Measurements from ENCODE around the gene PPME1.

Gene PPME1

GRCh38 chr11:74162681-74163467, 8.2 kb upstream of the PPME1 start:
- no peak for DNase-seq

DNA sequence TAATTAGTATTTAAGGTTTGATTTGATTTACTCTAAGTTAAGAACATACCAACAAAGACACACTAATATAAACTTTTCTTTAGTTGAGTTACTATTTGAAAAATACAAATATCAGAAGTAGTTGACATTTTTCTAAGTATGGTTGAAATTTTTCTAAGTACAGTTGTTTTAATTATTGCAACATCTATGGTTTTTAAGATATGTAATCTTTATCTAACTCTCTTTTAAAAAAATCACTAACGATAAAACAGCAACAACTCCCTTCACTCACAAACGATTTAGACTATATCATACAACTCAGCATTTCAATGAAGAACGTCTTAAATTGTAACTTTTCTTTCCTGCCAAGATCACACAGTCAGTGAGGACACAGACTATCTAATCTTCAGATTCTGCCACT, 2.3 kb upstream of the PPME1 start:
- DNase-seq = no peak

DNA sequence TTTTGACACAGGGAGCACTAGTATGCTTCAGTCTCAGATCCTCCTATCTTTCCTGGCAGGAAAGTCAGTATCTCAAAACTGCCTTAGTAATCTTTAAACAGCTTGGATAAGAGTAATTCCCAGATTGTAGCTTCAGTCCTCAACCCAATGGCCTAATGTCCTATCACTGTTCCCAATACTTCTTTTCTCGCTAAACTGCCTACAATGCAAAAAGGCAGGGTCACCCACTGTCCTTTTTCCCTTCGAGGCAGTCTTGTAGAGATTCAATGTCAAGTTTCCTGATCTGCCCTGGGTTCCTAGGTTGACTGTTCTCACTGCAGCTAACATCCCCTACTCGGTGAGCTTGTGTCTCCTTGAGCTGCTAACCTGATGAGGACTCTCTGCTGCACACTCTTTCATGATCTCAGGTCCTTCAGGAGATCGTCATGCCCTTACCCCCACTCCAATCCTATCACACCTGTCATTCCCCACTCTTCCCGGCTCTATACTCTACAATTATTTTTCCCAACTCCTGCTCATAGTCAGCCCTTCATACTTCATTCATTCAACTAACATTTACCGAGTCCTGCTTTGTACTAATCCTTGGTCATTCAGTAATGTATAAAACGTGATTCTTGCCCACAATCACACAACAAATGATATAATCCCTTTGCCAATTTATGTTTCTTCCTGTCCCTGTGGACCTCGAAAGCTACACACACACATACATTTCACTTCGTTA, 1.2 kb upstream of the PPME1 start:
- no peak for DNase-seq

GRCh38 chr11:74171630-74171968, 510 bp downstream of the PPME1 start:
- DNase-seq = no peak

DNA sequence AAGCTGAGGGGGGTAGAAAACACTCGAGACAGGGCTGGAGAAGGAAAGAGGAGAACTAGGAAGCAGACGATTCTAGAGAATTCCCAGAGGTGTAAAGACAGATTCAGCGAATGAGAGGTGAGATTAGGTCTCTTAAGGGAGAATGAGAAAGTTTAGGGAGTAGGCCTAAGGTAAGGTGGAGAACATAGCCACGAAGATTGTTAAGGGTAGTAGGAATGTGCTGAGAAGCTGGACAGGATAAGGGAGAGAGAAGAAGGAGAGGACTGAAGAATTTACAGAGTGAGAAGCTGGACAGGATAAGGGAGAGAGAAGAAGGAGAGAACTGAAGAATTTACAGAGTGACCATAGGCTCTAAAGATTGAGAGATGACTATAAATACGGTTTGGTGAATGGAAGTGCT, 908 bp downstream of the PPME1 start:
- no peak for DNase-seq

DNA sequence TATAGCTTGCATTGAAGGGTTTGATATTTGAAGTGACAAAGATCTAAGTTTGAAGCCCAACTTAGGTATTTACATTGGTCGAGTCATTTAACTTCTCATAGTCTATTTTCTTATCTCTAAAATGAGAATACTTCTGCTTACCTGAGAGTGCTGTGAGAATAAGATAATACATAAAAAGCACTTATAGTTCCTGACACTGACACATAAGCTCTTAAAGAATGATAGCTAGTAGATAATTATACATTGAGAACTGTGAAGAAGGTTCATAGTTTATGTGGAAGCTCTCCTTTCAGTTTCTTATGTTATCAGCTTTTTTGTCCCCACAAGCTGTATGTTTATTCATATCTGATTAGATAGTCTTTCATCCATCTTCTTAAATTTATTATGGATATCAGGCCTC, 4.8 kb downstream of the PPME1 start:
- no peak for DNase-seq

- no peak for DNase-seq
Observed at GRCh38 chr11:74179234-74180052, 8.4 kb downstream of the PPME1 start.

DNA sequence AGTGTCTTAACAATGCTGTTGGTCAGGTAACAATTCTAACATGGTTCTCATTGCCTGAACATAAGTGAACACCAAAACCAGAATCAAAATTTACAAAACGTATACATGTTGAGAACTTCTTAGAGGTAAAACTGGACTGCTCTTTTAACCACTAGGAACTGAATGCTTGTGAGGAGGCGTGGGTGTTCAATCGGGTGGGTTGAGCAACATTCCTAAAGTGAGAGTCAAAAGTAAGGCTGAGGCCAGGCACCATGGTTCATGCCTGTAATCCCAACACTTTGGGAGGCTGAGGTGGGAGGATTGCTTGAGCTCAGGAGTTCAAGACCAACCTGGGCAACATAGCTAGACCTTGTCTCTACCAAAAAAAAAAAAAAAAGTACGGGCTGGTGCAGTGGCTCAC, 11.5 kb downstream of the PPME1 start:
- DNase-seq = no peak

GRCh38 chr11:74185285-74185684, 14.2 kb downstream of the PPME1 start:
- no peak for DNase-seq

GRCh38 chr11:74185695-74186094, 14.6 kb downstream of the PPME1 start:
- DNase-seq = peak; percentile 8

DNA sequence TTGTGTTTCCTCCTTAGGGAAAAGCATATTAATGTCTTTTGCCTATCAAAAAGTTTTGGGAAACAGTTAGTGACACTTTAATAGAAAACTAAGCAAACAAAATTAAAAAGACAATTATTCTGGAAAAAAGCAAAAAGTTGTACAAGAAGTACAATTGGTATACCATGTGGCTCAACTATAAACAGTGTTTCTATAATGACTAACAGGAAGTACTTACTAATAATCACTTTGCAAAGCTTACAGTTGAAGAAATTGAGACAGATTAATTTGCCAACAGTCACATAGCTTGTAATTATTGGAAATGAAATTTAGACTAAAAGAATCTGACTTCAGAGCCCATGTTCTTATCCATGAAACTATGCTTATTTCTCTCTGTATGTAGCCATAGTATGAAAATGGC, 24.7 kb downstream of the PPME1 start:
- no peak for DNase-seq

DNA sequence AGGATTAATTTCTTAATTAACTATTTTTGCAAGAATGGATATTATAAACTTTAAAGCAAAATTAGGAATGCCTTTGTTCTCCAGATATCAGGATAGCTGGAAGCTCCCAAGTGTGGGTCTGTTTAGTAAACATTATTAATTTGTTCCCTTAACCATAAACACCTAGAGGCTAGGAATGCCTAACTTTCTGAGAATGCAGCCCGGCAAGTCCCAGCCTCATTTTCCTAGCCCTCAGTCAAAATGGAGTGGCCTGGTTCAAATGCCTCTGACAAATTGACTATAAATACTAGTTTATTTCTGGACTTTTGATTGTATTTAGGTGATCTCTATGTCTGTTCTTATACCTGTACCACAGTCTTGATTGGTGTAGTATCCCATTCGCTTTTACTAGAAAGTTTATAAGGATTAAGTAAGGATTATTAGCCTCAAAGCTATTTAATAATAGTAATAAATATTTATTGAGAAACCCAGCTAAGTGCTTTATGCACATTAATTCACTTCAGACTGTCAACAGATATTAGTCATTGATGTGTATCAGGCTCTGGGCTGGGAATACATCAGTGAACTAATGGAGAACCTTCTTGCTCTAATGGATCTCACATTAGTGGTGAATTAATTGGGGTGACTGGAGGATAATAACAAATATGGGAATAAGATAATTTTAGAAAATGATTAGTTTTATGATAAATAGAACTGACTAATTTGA, 25.8 kb downstream of the PPME1 start:
- no peak for DNase-seq

- no peak for DNase-seq
Observed at GRCh38 chr11:74203966-74204365, 32.9 kb downstream of the PPME1 start.

- DNase-seq = no peak
Observed at GRCh38 chr11:74204701-74205100, 33.6 kb downstream of the PPME1 start.

DNA sequence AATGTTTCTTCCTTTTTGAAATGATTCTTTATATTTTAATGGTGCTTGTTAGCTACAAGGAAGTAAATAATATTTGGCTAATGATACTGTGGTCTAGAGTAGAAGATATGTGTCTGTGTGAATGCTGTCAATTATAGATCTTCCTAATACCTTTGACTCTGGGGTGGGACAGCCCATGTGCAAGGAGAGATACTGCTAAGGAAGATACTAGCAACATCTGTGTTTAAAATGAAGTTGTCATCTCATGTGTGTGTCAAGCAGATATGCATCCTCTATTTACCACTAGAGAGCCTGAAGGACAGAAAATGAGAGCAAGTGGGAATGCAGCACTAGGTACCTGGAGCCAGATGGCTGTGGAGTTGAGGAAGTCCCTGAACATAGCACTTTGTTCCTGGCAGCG, 34.1 kb downstream of the PPME1 start:
- no peak for DNase-seq

- no peak for DNase-seq
Observed at GRCh38 chr11:74206746-74207145, 35.7 kb downstream of the PPME1 start.

DNA sequence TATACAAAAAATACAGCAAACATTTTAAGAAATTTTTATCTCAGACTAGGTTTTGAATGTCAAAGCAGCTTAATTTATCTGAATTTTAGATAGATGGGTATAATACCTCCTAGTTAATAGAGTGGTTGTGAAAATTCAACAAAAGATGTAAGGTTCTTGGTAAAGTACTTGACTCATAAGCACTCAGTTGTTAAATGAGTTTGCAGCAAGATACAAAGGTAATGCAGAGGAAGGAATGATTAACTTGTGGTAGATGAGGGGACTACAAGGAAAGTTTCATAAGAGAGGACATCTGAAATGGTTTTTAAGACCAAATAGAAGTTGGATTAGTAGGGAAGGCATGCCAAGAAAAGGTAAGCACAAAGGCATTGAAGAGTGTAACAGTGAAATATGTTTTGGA, 37.4 kb downstream of the PPME1 start:
- DNase-seq = no peak

DNA sequence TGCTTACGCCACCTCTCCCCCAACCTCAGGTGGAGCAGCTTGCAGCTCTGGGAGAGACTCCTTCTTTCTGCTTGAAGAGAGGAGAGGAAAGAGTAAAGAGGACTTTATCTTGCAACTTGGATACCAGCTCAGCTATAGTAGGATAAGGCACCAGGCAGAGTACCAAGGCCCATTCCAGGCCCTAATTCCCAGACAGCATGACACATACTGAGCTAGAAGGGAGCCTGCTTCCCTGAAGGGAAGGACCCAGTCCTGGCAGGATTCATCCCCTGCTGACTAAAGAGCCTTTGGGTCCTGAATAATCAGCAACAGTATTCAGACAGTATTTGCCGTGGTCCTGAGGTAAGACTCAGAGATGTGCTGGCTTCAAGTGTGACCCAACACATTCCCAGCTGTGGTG, 41.4 kb downstream of the PPME1 start:
- no peak for DNase-seq

- DNase-seq = no peak
Observed at GRCh38 chr11:74220376-74220775, 49.3 kb downstream of the PPME1 start.

DNA sequence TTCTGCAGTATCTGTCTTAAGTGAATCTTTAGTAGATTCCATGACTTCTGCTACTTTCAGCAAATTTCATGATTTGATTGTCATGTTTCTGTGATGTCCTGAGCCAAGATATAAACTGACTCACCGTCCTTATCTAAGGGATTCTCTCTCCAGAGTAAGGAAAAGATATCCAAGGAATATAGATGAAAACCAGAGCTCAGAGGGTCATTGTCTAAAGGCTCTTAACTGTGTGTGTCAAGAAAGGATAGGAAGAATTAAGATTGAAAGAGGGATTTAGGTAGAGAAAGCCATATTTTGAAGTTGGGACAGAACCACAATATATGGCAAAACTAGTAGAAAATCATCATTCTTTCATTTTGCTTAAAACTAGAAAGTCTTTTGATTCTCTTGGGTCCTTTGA, 50.7 kb downstream of the PPME1 start:
- no peak for DNase-seq

- DNase-seq = no peak
Observed at GRCh38 chr11:74225565-74225964, 54.5 kb downstream of the PPME1 start.

- DNase-seq = no peak
Observed at GRCh38 chr11:74226907-74227306, 55.8 kb downstream of the PPME1 start.

- DNase-seq = no peak
Observed at GRCh38 chr11:74232311-74232950, 61.3 kb downstream of the PPME1 start.

Measured in NCI-H2029 (cell line).